VCaP (cell line): ENCODE measurements around the gene SIGLEC5.

Experiments
- H3K27ac ChIP-seq: fragments of 450-650 bp; 2 replicates; pipeline ENCODE4 v1.5.1; 2017
- CTCF ChIP-seq: fragments of 450-650 bp; conservative IDR thresholded peaks from 2 replicates; pipeline ENCODE4 v1.5.1; 2017; ENCODE audit warnings: mild to moderate bottlenecking, moderate library complexity

The SIGLEC5 gene

GRCh38 chr19:51640386-51640785 is 10.2 kb upstream of the SIGLEC5 start:
- H3K27ac ChIP-seq: no peak overlapping the region
- no peak for TF ChIP-seq CTCF

GRCh38 chr19:51639916-51640315 is 9.7 kb upstream of the SIGLEC5 start:
- H3K27ac ChIP-seq: no peak overlapping the region
- TF ChIP-seq CTCF: no peak

- H3K27ac ChIP-seq: no peak overlapping the region
- peak; percentile 71 for TF ChIP-seq CTCF
These were observed 7.3 kb upstream of the SIGLEC5 start for GRCh38 chr19:51637362-51637978.

GRCh38 chr19:51632126-51632525 is 1.9 kb upstream of the SIGLEC5 start:
- TF ChIP-seq CTCF: no peak
- peak overlapping the region; percentile 69 for H3K27ac ChIP-seq

- no peak for TF ChIP-seq CTCF
- no peak overlapping the region for H3K27ac ChIP-seq
These were observed 1.9 kb downstream of the SIGLEC5 start for GRCh38 chr19:51628153-51628939.

- no peak overlapping the region for H3K27ac ChIP-seq
- TF ChIP-seq CTCF: no peak
These were observed 2.6 kb downstream of the SIGLEC5 start for GRCh38 chr19:51627491-51628138.

GRCh38 chr19:51626675-51627074 is 3.5 kb downstream of the SIGLEC5 start:
- H3K27ac ChIP-seq: no peak overlapping the region
- no peak for TF ChIP-seq CTCF
